Stimulated activated CD8-positive, alpha-beta memory T cell treated with anti-CD3 and anti-CD28 coated beads, Interleukin-12 subunit alpha, Interleukin-12 subunit beta, amount 100 ng/mL, for 4 hours (primary cell): ENCODE results near the gene FAM210A.
"Not testable (repeated sequence)": the region's sequence is repeated elsewhere in the genome, so short reads cannot be mapped to it uniquely, and the experiment has no call there.

Experiments
- DNase-seq: peaks from one replicate; pipeline ENCODE4 v3.0.0-alpha.2; 2020; ENCODE audit warnings: low read depth

FAM210A gene

GRCh38 chr18:13726232-13726971 is at the start of gene FAM210A, which contains the start of gene RNMT:
TSS of gene FAM210A (minus strand) at chr18:13726558. CDS start at chr18:13682077, 44,481 bp downstream.
TSS of gene RNMT (plus strand) at chr18:13726673. CDS start at chr18:13731518, 4,845 bp downstream.
- peak; percentile 92 for DNase-seq

- DNase-seq = no peak
Observed at GRCh38 chr18:13775058-13775457, 48.7 kb upstream of the FAM210A start.

DNA sequence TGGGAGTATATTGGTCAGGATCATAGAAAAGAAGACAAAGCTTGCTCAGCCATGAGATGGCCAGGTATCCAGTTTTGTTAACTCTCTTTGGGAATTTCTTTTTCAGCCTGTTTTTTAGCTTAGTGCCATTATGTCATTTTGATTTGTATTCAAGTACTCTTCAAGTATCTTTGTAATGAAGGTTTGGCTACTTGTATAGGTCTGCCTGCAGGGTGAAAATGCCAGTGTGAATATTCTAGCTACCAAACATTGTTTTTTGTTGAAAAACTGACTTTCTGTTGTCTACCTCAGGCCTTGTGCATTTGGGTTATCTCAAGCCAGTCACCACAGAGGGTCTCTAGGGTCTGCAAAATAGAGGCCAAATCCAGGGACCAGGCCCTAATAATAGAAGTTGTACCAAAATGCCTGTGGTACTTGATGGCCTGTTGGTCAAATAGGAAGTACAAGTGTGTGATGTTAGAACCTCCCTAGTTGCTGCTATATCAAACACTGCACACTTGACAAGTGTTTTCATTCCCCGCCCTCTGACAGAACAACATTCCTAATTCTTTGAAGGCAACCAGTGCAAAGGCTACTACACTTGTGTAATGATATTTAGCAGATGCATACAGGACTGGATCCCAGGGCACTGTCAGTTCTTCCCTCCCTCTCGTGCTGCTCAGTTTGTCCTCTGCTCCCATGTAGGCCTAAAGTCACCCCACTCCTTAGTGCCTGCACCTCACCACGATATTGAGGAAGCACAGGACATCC is 36.5 kb upstream of the FAM210A start:
- DNase-seq = no peak

DNA sequence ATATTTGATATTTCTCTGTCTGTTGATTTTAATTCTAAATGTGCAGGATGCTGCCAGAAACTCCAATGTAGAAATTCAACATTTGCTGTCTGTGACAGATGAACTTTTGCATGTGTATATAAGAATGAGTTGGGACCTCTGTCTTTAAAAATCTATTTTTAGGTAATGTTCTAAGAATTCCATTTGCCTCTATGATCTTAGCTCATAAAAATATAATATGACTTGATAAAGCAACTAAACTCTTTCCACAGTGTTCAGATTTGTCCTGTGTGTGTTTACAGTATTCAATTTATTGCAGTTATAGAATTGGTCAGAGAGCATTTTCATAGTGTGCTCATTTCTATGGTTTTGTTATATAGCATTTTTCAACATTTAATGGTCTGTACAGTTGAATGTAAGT is 33.7 kb upstream of the FAM210A start:
- DNase-seq = no peak

DNA sequence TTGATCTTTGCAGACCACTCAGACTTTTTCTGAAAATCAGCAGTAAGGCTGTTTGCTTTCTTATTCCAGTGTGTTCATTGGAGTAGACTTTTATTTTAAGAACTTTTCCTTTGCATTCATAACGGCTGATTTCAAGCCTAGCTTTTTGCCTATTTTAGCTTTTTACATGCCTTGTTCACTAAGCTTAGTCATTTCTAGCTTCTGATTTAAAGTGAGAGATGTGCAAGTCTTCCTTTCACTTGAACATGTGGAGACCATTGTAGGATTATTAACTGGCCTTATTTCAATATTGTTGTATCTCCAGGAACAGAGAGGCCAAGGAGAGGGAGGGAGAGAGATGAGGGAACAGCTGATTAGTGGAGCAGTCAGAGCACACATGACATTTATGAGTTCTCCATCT is 32.3 kb upstream of the FAM210A start:
- DNase-seq = no peak

GRCh38 chr18:13756671-13757070 is 30.3 kb upstream of the FAM210A start:
- no peak for DNase-seq

GRCh38 chr18:13756261-13756660 is 29.9 kb upstream of the FAM210A start:
- no peak for DNase-seq

GRCh38 chr18:13751599-13751998 is 25.2 kb upstream of the FAM210A start:
- not testable (repeated sequence) for DNase-seq

- DNase-seq = no peak
Observed at GRCh38 chr18:13746633-13747032, 20.3 kb upstream of the FAM210A start.

GRCh38 chr18:13745696-13746095 is 19.3 kb upstream of the FAM210A start:
- no peak for DNase-seq

GRCh38 chr18:13735681-13736080 is 9.3 kb upstream of the FAM210A start:
- no peak for DNase-seq

DNA sequence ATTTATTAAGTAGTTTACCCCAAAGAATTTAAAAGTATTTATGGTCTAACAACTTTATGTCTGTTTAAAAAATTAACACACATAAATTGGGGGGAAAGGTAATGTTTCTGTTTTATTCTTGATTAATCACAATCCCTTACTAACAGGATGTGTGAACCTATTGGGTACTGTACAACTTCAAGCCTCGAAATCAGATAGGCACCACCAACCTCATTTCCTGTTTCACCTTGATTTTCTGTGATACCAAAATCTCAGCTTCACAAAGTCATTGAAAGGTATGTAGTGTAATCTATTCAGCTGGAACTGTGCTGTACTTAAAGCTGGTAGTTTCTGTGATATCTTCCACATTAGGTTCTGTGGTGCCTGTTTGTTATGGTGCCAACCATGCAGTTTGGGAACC is 4.1 kb upstream of the FAM210A start:
- DNase-seq = no peak

DNA sequence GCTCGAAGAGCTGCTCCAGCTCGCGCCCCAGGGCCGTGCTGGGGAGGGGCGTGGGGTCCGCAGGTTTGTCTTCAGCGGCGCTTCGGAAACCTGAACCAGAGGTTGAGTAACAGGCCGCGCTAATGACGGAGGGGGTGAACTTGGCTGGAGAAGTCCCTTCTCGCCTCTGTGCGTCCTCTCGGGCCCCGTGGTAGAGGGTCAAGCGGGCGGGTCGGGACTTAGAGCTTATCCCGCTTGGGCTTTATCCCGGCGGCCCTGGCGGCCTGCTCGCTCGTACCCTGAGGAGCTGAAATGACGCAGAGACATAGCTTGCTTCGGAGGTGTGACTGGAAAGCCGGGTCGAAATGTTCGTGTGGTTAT is 594 bp upstream of the FAM210A start:
- no peak for DNase-seq

DNA sequence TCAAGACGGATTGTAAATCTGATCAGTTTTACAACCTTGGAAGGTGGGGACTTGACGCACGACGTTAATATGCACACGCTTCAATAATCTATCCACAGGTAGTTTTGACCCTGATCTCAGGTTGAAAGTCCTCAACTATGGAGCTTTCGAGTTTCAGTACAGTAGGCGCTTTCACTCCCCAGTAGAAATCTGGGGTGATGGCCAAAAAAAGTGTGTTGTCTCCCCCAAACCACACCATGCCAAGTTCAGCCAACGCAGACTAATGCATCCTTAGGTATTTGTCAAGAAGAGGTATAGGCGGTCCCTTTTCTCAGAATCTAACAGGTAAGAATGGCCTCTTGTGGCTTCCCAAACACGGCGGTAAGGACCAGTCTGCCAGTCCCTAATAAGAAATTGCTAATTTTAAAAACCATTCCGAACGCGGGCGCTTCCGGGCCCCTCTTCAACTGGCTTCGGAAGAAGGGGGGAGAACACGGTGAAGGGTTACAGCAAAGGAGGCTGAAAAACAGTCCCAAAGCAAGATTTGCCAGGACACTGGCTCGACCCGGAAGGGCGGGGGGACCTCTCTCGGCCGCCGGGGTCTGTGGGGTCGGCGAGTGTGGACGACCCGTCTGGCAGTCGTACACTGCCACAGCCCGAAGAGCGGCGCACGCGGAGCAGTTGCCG is 659 bp downstream of the FAM210A start:
- DNase-seq = no peak

- no peak for DNase-seq
Observed at GRCh38 chr18:13720847-13721246, 5.5 kb downstream of the FAM210A start.

GRCh38 chr18:13720123-13720522 is 6.2 kb downstream of the FAM210A start:
- DNase-seq = no peak

- DNase-seq = no peak
Observed at GRCh38 chr18:13716916-13717315, 9.4 kb downstream of the FAM210A start.

- no peak for DNase-seq
Observed at GRCh38 chr18:13715330-13715729, 11.0 kb downstream of the FAM210A start.

- no peak for DNase-seq
Observed at GRCh38 chr18:13713455-13714055, 12.8 kb downstream of the FAM210A start.

DNA sequence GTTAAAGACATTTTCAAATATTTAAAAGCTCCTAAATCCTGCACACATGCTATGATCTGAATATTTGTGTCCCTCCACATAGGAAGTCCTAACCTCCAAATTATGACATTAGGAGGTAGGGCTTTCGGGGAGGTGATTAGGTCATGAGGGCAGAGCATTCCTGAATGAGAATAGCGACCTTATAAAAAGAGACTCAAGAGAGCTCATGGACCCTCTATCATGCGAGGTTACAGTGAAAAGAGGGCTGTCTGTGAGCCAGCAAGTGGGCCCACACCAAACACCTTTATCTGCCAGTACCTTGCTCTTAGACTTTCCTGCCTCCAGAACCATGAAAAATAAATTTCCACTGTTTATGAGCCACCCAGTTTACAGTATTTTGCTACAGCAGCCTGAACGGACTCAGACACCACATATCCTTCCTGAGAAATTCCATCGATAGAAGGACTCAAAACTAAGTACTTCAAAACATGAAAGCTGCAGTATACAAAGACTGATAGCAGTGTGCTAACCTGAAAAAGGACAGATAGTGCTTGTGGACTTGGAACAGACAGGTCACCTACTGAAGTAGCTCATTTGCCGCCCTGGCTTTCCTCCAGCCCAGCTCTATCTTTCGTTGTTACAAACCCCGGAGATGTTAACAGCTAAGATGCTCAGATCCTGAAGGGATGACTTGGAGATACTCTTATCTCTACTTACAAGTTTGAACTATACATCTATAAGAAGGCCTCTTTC is 13.8 kb downstream of the FAM210A start:
- DNase-seq = no peak

GRCh38 chr18:13710414-13710831 is 15.9 kb downstream of the FAM210A start:
- DNase-seq = no peak

- no peak for DNase-seq
Observed at GRCh38 chr18:13703899-13704298, 22.5 kb downstream of the FAM210A start.
